HG03575 (cell line): ENCODE measurements around the gene GJC2.
"Not testable (repeated sequence)": the region's sequence is repeated elsewhere in the genome, so short reads cannot be mapped to it uniquely, and the experiment has no call there.

Experiments
- ATAC-seq: cut with Tn5 transposase; IDR thresholded peaks from one replicate; pipeline ENCODE4 v1.9.1; 2021; ENCODE audit not compliant: unreplicated experiment, insufficient number of reproducible peaks, low FRiP score; ENCODE audit errors: extremely low read depth

Gene GJC2

DNA sequence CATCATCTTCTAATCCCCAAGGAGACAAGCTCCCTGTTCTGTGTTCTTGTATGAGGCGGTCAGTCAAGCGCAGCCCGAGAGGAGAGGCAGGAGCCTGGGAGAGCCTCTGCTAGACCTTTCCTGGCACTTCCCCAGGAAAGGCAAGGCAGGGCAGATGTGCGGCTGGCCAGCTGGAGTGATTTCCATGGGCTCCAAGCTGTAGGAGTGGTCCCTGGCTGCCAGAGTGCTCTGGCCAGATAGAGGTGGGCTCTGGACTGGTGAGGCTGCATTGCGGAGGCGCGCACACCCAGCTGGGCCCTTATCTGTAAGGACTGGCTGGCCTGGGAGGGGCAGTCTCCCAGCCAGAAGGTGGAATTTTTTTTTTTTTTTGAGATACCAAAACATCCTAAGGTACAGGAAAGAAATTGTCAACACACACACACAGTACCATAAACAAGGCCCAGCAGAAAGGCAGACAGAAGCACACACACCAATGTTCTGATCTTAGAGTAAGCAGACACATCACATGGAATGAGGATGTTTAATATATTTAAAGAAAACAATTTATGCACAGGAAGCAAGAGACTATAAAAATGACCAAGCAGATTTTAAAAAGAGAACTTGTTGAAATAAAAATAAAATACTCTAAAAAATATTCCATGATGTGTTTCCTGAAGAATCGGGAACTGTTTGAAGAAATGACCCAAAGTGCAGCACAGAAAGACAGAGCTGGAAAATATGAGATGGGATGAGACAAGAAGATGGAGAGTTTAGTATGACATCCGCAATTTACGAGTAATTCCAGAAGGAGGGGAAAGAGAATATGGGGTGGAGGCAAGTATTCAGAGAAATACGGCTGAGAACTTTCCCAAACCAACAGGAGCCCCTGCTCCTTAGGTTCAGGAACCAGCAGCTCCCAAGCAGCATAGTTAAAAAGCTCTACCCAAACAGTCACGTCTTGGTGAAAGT is 29.3 kb downstream of the GJC2 start:
- no peak for ATAC-seq

DNA sequence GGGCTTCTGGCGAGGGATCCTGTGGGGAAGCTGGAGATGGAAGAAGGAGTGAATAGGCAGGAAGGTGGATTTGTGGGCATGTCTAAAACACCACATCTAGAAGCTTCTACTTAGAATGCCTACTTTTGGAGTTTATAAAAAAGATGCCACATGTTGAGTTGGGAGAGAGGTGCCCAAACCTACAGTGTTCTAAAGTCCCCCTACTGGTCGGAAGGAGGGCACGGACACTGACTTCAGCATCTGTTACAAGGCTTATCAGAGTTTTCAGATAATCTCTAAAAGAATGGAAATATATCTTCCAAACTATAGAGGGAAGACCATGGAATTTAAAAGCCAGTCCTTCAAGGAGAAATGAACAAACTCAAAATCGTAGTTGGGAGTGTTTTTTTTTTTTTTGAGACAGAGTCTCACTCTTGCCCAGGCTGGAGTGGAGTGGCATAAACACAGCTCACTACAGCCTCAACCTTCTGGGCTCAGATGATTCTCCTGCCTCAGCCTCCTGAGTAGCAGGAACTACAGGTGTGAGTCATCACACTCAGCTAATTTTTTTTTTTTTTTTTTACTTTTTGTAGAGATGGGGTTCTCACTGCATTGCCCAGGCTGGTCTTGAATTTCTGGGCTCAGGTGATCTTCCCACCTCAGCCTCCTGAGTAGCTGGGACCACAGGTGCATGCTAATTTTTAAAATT is 30.7 kb downstream of the GJC2 start:
- no peak for ATAC-seq

DNA sequence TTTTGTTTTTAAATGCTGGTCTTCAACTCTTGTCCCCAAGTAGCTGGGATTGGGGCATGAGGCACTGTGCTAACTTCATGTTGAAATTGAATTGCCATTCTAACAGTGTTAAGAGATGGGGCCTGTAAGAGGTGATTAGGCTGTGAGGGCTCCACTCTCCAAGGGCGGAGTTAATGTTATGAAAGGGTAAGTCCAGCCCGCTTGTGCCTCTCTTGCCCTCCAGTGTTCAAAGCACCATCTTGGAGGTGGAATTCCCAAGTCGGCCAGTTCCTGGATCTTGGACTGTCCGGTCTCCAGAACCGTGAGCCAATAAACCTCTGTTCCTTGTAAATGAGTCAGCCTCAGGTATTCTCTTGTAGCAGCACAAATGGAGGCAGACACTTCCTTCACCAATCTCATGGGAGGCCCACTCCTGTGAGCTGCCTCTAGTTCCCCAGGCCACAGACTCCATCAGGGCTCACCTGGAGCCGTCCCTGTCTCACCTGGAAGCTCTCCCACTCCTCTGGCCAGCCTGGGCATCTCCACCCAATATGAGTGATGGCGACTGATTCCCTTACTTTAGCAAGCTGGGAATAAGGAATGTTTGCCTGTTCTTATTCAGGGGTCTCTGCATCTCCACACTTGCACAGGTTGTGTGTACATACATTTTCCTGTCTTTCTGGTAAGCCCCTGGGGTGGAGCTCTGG is 31.4 kb downstream of the GJC2 start:
- ATAC-seq, result no peak

DNA sequence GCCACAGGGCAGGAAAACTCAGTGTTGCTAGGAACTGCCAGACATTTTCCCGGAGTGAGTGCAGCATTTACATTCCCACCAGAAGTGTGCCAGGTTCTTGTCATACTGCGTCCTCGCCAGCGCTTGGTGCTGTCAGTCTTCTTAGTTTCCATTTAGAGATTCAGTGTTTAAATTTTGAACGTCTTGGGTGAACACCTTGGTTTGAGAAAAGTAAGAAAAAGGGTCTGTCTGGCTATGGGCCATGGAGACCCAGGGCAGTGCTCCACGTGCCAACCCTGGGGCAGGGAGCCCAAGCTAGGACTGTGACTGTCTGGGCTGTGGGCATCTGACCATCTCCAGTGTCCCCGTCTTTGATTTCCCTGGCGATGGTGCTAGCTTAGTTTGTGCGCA is 31.9 kb downstream of the GJC2 start:
- ATAC-seq, result no peak

DNA sequence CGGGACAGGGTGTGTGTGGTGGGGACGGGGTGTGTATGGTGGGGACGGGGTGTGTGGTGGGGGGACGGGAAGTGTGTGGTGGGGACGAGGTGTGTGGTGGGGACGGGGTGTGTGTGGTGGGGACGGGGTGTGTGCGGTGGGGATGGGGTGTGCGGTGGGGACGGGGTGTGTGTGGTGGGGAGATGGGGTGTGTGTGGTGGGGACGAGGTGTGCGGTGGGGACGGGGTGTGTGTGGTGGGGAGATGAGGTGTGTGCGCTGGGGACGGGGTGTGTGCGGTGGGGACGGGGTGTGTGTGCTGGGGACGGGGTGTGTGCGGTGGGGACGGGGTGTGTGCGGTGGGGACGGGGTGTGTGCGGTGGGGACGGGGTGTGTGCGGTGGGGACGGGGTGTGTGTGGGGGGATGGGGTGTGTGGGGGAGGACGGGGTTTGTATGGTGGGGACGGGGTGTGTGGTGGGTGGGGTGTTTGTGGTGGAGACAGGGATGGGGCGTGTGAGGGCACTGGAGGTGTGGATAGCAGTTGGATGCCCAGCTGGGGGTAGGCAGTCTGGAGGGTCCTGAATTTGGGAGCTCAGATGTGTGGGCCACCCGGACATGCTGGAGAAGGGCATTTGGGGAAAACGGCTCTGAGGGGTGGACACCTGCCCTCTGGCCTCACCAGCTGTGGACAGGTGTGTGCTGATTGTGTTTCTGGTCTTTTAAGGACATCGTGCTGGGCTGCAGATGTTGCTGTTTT is 32.7 kb downstream of the GJC2 start:
- no peak for ATAC-seq

DNA sequence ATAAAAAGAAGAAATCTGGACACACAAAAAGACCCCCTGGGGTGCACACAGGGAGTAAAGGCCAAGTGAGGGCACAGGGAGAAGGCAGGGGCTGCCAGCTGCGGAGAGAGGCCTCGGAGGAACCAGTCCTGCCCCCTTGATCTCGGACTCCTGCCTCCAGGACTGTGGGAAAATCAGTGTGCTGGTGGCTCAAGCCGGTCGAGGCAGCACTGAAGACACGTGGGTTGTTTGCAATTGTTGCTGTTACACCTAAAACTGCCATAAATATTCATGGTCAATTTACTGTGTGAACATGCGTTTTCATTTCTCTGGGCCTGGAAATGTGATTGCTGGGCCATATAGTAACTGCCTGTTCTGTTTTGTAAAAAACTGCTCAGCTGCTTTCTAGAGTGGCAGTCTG is 34.4 kb downstream of the GJC2 start:
- no peak for ATAC-seq

DNA sequence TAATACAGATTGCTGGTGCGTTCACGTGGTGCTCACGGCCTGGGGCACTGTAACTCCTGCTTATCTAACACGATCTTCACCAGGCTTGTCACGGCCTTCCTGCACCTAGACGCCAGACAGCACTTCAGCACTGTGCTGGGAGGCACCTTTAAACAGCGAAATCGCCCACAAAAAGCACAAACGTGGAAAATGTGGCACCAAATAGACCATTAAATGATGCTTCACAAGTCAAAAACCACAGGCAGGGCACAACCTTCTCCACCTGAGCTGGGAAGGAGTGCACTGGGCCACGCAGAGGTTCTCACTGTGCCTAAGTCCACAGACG is 35.9 kb downstream of the GJC2 start:
- no peak for ATAC-seq

DNA sequence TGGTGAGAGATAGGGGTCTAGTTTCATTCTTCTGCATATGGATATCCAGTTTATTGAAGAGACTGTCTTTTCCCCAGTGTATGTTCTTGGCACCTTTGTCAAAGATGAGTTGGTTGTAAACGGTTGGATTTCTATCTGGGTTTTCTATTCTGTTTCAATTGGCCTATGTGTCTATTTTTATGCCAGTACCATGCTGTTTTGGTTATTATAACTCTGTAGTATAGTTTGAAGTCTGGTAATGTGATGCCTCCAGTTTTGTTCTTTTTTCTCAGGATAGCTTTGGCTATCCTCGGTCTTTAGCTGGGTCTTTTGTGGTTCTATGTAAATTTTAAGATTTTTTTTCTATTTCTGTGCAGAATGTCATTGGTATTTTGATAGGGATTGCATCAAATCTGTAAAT is 38.5 kb downstream of the GJC2 start:
- not testable (repeated sequence) for ATAC-seq

DNA sequence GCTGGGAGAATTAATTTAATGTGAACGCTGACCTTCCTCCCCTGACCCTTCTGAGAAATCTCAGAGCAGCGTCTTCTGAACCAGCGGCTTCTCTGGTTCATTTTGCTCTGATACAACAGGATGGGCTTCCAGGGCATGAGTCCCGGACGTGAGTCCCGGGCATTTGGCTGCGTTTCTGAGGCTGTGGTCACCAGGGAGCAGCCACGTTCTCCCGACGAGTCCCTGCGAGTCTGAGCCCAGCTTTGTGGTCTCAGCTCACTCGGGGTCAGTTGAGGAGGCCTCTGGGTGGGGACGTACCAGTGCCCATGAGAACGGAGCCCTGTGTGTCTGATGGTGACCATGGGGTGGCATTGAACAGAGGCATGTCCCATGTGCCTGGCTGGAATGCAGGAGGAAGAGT is 40.5 kb downstream of the GJC2 start:
- no peak for ATAC-seq

DNA sequence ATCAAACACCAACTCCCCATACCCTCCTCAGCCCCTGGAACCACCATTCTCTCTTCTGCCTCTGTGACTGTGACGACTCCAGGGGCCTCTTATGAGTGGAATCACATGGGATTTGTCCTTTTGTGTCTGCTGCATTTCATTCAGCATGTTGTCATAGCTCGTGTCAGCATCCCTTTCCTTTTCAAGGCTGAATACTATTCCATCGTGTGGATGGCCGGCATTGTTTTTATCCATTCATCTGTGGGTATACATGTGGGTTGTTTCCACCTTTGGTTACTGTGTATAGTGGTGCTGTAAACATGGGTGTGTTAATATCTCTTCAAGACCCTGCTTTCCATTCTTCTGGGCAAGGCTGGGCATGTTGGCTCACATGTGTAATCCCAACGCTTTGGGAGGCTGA is 41.0 kb downstream of the GJC2 start:
- ATAC-seq, result no peak

DNA sequence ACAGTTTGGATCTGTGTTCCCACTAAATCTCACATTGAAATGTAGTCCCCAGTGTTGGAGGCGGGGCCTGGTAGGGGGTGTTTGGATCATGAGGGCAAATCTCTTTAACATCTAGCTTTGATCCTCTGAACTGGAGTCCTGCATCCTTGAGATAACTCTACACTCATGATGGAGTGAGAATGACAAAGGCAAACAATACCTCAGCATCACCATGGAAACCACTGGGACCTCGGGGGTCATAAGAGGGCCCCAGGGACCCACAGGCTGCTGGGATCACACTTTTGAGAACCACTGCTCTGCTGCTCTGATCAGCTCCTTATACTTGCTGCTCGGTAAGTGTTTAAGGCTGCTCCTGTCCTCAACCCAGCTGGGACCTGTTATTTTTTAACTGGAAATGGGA is 44.7 kb downstream of the GJC2 start:
- no peak for ATAC-seq

DNA sequence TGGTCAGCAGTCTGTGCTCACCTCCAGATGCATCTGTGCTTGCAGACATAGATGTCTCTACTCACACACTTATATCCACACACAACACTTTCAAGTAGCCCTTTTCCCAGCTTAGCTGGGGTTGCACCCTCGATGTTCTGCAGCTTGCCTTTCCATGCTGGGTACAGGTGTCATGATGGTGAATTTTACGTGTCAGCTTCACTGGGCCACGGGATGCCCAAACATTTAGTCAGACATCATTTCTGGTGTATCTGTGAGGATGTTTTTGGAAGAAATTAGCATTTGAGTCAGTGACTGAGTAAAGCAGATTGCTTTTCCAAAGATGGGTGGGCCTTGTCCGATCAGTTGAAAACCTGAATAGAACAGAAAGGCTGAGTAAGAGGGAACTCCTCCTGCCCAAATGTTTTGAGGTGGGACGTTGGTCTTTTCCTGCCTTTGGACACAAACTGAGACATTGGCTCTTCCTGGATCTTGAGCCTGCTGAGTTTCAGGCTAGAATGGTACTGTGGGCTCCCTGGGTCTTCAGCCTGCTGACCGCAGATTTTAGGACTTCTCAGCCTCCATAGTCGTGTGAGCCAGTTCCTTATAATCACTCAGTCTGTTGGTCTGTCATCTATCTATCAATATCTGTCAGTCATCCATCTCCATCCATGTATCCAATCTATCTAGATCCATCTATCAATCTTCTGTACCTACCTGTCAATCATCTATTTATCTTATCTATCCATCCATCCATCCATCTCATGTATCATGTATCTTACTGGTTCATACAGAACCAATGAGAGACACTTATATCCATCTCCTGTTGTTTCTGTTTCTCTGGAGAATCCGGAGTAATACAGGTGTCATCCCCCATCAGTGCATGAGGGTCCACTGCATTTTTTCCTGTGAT is 45.4 kb downstream of the GJC2 start:
- ATAC-seq, result no peak

DNA sequence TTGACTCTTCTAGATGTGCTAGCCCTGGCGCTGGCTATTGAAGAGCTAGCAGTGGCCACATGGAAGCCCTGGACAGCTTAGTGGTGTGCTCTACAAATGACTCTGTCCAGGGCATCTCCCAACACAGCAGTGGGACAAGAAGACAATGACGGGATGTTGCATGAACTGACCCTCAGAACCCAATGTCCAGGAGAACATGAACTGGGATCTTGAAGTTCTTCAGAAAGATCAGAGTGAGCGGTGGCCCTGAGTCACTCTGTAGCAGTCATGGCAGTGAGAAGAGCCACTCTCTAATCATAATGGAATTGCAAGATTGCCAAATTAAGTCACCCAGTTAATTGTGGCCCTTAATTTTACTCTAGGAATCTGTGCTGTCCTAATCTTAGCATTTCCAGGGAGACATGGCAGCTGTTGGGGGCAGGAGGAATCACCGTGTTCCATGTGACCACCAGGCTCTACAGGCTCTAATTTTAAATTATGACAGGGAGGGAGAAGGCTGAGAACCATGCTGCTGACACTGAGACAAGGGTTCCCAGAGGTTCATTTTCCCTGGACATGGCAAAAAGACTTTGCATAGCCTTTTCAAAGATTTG is 47.9 kb downstream of the GJC2 start:
- no peak for ATAC-seq

DNA sequence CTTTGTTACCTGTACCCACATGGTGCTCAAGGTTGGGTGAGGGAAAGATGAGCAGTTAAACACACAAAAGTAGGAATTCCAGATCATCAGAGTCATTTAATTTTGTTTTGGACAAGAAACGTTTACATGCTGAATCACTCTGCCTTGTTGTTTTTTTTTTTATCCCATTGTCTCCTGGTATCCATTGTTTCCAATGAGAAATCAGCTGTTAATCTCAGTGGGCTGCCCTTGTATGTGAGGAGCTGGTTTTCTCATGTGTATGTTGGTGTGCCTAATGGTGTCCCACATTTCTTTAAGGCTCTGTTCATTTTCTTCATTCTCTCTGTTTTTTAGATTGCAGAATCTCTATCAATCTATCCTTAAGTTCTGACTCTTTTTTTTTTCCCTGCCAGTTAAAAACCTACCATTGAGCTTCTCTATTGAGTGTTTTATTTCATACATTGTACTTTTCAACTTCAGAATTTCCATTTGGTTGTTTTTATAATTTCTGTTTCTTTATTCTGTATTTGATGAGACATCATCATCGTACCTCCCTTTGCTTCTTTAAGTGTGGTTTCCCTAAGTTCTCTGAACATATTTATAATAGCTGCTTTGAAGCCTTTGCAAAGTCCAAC is 49.4 kb downstream of the GJC2 start:
- ATAC-seq, result no peak

DNA sequence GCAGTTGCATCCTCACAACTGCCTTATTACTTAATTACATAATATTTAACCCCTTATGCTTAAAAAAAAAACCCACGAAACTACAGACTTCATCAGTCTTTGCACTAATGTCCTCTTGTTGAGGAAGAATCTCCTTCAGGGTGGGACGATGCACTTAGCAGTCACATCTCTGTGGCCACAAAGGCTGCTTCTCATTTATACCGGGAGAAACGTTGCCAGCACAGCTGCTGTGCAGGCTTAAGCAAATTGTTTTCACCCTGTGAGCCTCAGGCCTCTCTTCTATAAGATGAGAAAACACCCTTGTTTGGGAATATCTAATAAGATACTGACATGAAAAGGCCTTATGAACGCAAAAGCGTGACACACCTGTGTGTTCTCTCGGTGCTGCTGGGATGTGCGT is 55.2 kb downstream of the GJC2 start:
- no peak for ATAC-seq

DNA sequence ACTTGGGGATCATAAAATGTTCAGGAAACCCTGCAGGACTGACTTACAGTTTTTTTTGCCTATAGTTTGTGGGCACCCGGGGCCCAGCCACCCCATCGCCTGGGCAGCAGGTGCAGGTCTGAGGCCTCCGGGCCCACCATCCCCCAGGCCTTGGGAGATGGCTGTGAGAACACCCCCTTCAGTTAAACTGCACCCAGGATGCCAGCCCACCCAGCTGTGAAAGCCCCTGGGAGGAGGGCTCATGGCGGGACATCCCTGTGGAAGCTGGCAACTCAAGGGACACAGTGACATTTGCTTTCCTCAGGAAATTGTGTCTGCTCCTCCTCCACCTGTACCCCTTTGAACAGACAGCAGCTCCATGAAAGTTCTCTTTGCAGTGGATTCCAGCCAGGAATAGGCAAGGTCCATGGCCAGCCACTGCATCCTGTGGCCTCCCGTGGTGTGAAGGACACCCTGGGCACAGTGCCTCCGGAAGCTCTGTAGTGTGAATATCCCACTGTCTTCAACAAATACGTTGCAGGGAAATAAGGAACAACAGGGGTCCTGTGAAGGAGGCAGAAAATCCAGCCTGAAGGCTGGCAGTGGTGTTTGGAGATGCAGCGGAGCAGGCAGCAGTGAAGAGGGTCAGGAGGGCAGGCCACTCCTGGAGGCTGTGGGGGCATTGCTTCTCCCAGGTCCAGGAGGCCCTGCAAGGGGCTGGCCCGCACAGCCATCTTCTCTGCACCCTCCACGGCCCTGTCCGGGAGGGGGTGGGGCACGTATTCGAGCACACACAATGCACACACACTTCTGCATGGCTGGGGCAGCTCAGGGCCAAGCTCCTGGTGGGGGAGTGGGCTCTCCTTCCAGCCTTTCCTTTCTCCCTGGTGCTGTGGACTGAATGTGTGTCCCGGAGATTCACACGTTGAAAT is 56.1 kb downstream of the GJC2 start:
- no peak for ATAC-seq
